ENCODE measurements around the gene FAM234B.
A peak's percentile ranks its signal among the peaks of the same experiment; 100 is the strongest.

Gene FAM234B

GRCh38 chr12:13044002-13044905, at the start of gene FAM234B:
Gene FAM234B, plus strand, starts transcription at chr12:13044381. Its CDS starts 23 bp downstream, at chr12:13044404.
- peak; percentile 18 for DNase-seq

- no peak for DNase-seq
These were observed 49.1 kb upstream of the FAM234B start for GRCh38 chr12:12995088-12995487.

GRCh38 chr12:12996209-12996608, 48.0 kb upstream of the FAM234B start:
- no peak for DNase-seq

- no peak for DNase-seq
These were observed 47.0 kb upstream of the FAM234B start for GRCh38 chr12:12997156-12997555.

GRCh38 chr12:12997734-12998133, 46.4 kb upstream of the FAM234B start:
- DNase-seq = no peak

- no peak for DNase-seq
These were observed 45.9 kb upstream of the FAM234B start for GRCh38 chr12:12998248-12998647.

- no peak for DNase-seq
These were observed 44.8 kb upstream of the FAM234B start for GRCh38 chr12:12999271-12999958.

GRCh38 chr12:12999959-13000615, 44.1 kb upstream of the FAM234B start, which contains the start of gene HEBP1:
Gene HEBP1, minus strand, starts transcription at chr12:13000265. Its CDS starts 151 bp downstream, at chr12:13000114.
- DNase-seq = peak; percentile 48

- DNase-seq = peak; percentile 48
These were observed 43.6 kb upstream of the FAM234B start for GRCh38 chr12:13000616-13000924.

- DNase-seq = no peak
These were observed 43.0 kb upstream of the FAM234B start for GRCh38 chr12:13000925-13001774.

- DNase-seq = no peak
These were observed 42.5 kb upstream of the FAM234B start for GRCh38 chr12:13001775-13002040.

- DNase-seq = no peak
These were observed 41.7 kb upstream of the FAM234B start for GRCh38 chr12:13002301-13003097.

- no peak for DNase-seq
These were observed 39.8 kb upstream of the FAM234B start for GRCh38 chr12:13004361-13004760.

GRCh38 chr12:13004986-13005385, 39.2 kb upstream of the FAM234B start:
- DNase-seq = no peak

- DNase-seq = no peak
These were observed 38.5 kb upstream of the FAM234B start for GRCh38 chr12:13005649-13006048.

GRCh38 chr12:13007496-13008233, 36.5 kb upstream of the FAM234B start:
- no peak for DNase-seq

- DNase-seq = no peak
These were observed 35.3 kb upstream of the FAM234B start for GRCh38 chr12:13008741-13009380.

- no peak for DNase-seq
These were observed 33.1 kb upstream of the FAM234B start for GRCh38 chr12:13011098-13011497.

GRCh38 chr12:13022851-13023271, 21.3 kb upstream of the FAM234B start:
- DNase-seq = no peak

GRCh38 chr12:13023811-13024530, 20.2 kb upstream of the FAM234B start:
- no peak for DNase-seq

Measured in NCI-H748 treated with DMSO at 0.1 percent for 48 hours (cell line).